Naive thymus-derived CD8-positive, alpha-beta T cell (primary cell): Measurements from ENCODE around the gene CNTNAP2. TPM values are rescaled to one million over a fixed set of nuclear protein-coding genes. Genes with fewer than 3 reads are reported as not detected.

Experiments
- ATAC-seq, 2 donors: fragments of 150-1000 bp; cut with Tn5 transposase in 1 of 2; sonication (Bioruptor Pico), chemical (Tn5 transposase) in 1 of 2; 1 replicate in 1 of 2; 2 replicates in 1 of 2; pipeline ENCODE4 v1.10.0; 2021; ENCODE audit warnings: mild to moderate bottlenecking in 2 of 2, moderate library complexity in 2 of 2
- POLR2A ChIA-PET: fragments of 350-600 bp; sonication (Branson Sonifier 250); formaldehyde crosslinking; loops from one replicate; lab custom pipeline; 2021; ENCODE audit warnings: antibody characterized with exemption; lab: Charles Lee
- DNase-seq, 10 donors: peaks; one replicate each; pipeline versions ENCODE4 v3.0.0 to v3.0.0-alpha.2; 2020 to 2022
- H3K27ac Mint-ChIP-seq, 10 donors: one replicate each; pipeline ENCODE4 v1.8.0; 2020 to 2022; ENCODE audit warnings: mild to moderate bottlenecking in 10 of 10, mixed read lengths in 10 of 10, moderate library complexity in 4 of 10, inconsistent platforms in 1 of 10
- H3K27me3 Mint-ChIP-seq, 5 donors: one replicate each; pipeline ENCODE4 v1.8.0; 2021 to 2022; ENCODE audit warnings: mixed read lengths in 5 of 5
- H3K36me3 Mint-ChIP-seq, 3 donors: one replicate each; pipeline ENCODE4 v1.8.0; 2020 to 2022; ENCODE audit warnings: mixed read lengths in 3 of 3, mild to moderate bottlenecking in 2 of 3, inconsistent platforms in 1 of 3
- H3K4me1 Mint-ChIP-seq, 4 donors: one replicate each; pipeline ENCODE4 v1.8.0; 2021 to 2022; ENCODE audit warnings: mixed read lengths in 4 of 4
- H3K4me3 Mint-ChIP-seq, 10 donors: one replicate each; pipeline ENCODE4 v1.8.0; 2020 to 2022; ENCODE audit warnings: mild to moderate bottlenecking in 10 of 10, mixed read lengths in 10 of 10, moderate library complexity in 6 of 10, inconsistent platforms in 1 of 10
- H3K9me3 Mint-ChIP-seq, 9 donors: one replicate each; pipeline ENCODE4 v1.8.0; 2020 to 2022; ENCODE audit warnings: mixed read lengths in 9 of 9, mild to moderate bottlenecking in 3 of 9, inconsistent platforms in 1 of 9, moderate library complexity in 1 of 9
- polyA plus RNA-seq, 3 donors: library from polyadenylated mRNA; unstranded; fragments of 300-500 nt; fragmentation: Illumina TruSeq; gene quantifications; one replicate each; pipeline ENCODE4 v1.2.3, GENCODE V29; 2021
- total RNA-seq, 8 experiments: library from RNA in 2 of 8; stranded (reverse) in 2 of 8; gene quantifications; one replicate each; pipeline ENCODE4 v1.2.3 and lab custom pipeline; 2021 to 2026

CNTNAP2 gene
- total and polyA plus RNA-seq, 5 experiments from 2014 or later = 0.12 to 1.5 (median 0.71) TPM; not detected in 1

DNA sequence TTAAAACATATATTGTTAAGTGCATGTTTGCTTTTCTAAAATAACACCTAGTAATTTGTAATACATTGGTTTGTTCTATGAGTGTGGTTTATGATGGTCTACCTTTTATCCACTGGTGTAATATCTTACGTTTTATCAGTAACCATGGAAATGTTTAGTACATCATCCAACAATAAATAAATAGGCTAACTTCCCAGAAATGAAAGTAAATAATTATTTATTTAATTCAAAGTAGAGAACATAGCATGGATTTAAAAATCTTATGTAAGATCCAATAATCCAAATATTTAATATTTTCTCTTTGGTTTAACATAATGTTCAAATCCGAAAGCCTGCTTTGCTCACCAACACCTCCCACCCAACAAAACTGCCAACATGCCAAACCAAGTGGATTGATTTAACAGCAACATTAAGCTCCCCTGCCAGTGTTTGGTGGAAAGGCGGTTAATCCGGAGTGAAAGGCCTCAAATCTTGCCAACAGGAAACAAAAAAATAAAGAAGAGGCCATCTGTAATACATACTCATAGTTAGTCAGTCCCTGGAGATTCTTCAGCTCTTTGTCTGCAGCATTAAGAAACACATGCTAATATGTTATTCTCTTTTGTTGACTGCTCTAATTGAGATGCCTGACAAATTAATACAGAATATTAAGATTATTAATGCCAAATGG lies 897.8 kb downstream of the CNTNAP2 start:
- POLR2A ChIA-PET = interaction anchor here (0.7 kb wide), 1 partner anchor 1867 kb away, joined by 3 read pairs; no protein-coding TSS in a partner anchor
- H3K4me1 Mint-ChIP-seq = no peaks in the 10 kb centered on the region
- H3K27me3 Mint-ChIP-seq = no peaks in the 10 kb centered on the region
- H3K36me3 Mint-ChIP-seq = no peaks in the 10 kb centered on the region
- H3K9me3 Mint-ChIP-seq = peaks cover 0 to 12% (median 10%) of the 10 kb centered on the region in 9 donors
- no peak overlapping the region for H3K27ac Mint-ChIP-seq
- no peak overlapping the region for H3K4me3 Mint-ChIP-seq
- no peak for ATAC-seq
- no peak for DNase-seq

GRCh38 chr7:147015999-147016398 lies 899.4 kb downstream of the CNTNAP2 start:
- no peaks in the 10 kb centered on the region for H3K27me3 Mint-ChIP-seq
- POLR2A ChIA-PET = no interaction called here
- no peak overlapping the region for H3K4me3 Mint-ChIP-seq
- no peak for ATAC-seq
- no peaks in the 10 kb centered on the region for H3K36me3 Mint-ChIP-seq
- DNase-seq = no peak
- H3K9me3 Mint-ChIP-seq = peaks cover 0 to 11% (median 4%) of the 10 kb centered on the region in 9 donors
- no peak overlapping the region for H3K27ac Mint-ChIP-seq
- H3K4me1 Mint-ChIP-seq = no peaks in the 10 kb centered on the region

DNA sequence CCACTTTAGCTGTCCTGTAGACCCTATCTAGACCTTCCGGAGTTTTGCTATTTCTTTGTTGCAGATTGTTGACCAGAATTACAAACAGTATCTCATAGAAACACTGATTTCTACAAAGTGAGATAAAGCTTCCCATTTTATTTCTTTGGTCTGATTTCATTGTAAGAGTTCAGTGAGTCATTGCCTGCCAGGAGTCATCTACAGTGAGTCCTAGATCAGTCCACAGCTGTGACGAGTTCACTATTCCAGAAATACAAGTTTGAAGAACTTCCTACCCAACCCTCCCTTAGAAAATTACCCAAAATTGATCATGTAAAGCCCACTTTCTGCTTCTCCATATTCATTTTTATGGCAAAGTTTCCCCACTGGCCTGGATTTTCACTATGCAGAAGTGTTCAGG lies 905.5 kb downstream of the CNTNAP2 start:
- ATAC-seq (no peak), DNase-seq (no peak)
- POLR2A ChIA-PET = no interaction called here
- H3K27ac Mint-ChIP-seq = no peak overlapping the region
- no peaks in the 10 kb centered on the region for H3K27me3 Mint-ChIP-seq
- H3K9me3 Mint-ChIP-seq = peaks cover 0 to 7% (median 3%) of the 10 kb centered on the region in 9 donors
- H3K4me1 Mint-ChIP-seq = no peaks in the 10 kb centered on the region
- H3K36me3 Mint-ChIP-seq = no peaks in the 10 kb centered on the region
- H3K4me3 Mint-ChIP-seq = no peak overlapping the region

DNA sequence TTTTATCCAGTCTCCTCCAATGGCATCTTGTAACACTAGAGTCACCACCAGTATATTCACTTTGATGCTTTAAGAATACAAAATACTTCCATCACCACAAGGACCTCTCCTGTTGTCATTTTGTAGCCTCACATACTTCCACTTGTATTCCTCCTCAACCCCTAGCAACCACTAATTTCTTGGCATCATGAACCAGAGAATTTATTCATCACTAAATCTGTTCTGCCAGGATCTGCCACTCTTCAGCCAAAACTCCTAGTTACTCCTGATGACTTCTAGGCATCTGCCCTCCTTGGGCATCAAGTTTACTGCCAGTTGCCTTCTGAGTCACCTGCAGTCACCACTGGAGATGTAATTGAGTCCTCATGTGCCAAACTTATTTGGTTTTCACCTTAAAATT lies 906.8 kb downstream of the CNTNAP2 start:
- DNase-seq (no peak), ATAC-seq (no peak)
- no peaks in the 10 kb centered on the region for H3K36me3 Mint-ChIP-seq
- peaks cover 0 to 14% (median 7%) of the 10 kb centered on the region in 9 donors for H3K9me3 Mint-ChIP-seq
- no peaks in the 10 kb centered on the region for H3K4me1 Mint-ChIP-seq
- no peak overlapping the region for H3K27ac Mint-ChIP-seq
- H3K4me3 Mint-ChIP-seq = no peak overlapping the region
- H3K27me3 Mint-ChIP-seq = no peaks in the 10 kb centered on the region
- POLR2A ChIA-PET = no interaction called here

DNA sequence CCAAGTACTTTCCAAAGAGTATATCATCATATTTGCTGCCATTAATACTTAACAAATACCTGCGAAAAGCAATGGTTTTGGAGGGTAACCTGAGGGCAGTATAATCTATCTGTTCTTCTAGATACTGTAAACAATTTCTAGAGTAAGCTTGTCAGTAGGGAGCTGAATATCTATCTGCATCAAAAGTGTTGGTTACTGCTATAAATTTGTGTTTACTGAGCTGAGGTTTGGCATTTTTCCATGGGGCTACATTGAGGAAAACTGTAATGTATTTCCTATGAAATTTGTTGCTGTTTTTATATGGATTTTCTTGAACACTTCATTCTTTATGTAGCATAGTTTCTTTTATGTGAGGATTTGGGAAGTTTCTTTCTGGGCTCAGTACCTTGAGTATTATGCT lies 913.4 kb downstream of the CNTNAP2 start:
- POLR2A ChIA-PET = no interaction called here
- no peaks in the 10 kb centered on the region for H3K27me3 Mint-ChIP-seq
- H3K36me3 Mint-ChIP-seq = no peaks in the 10 kb centered on the region
- ATAC-seq (no peak), DNase-seq (no peak)
- no peaks in the 10 kb centered on the region for H3K4me1 Mint-ChIP-seq
- peaks cover 0 to 38% (median 7%) of the 10 kb centered on the region in 9 donors for H3K9me3 Mint-ChIP-seq
- H3K4me3 Mint-ChIP-seq = no peak overlapping the region
- H3K27ac Mint-ChIP-seq = no peak overlapping the region

DNA sequence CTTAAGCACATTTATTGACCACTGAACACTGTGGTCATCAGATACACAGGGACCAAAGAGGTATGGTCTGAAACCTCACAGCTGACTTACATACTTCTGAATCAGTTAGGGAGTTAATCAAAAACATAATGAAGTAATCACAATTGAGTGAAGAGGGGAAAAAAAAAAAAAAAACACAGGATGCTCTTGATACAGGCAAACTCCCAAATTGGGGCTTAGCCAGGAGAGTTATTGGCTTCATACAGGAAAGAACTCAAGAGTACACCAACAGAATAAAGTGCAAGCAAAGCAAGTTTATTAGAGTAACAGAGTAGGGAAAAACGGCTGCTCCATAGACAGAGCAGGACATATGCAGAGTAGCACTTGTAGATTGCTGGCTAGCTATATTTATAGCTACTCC lies 917.0 kb downstream of the CNTNAP2 start:
- peaks cover 0 to 26% (median under 1%) of the 10 kb centered on the region in 9 donors for H3K9me3 Mint-ChIP-seq
- no peaks in the 10 kb centered on the region for H3K36me3 Mint-ChIP-seq
- no peak overlapping the region for H3K4me3 Mint-ChIP-seq
- no peaks in the 10 kb centered on the region for H3K27me3 Mint-ChIP-seq
- ATAC-seq (no peak), DNase-seq (no peak)
- H3K27ac Mint-ChIP-seq = no peak overlapping the region
- POLR2A ChIA-PET = no interaction called here
- no peaks in the 10 kb centered on the region for H3K4me1 Mint-ChIP-seq

DNA sequence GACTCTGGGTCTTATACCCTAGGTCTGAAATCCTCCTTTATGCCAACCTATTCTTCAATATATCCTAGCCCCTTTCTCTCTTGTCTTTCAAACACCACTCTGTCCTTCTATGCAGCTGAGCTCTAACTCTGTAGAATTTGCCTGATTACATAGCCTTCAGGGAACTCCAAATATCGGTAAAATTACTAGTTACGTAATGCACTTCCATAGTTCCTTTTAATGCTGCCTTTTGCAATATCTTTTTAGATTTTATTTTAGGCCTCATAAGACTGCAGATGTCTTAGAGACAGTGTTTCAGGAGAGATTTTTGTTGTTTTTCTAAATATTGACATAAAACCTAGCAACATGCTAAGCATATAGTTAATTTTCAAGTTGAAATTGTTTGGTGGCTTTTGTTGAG lies 924.8 kb downstream of the CNTNAP2 start:
- no peak for ATAC-seq
- Mint-ChIP-seq H3K9me3 (peaks cover 0 to 25% (median 8%) of the 10 kb centered on the region in 9 donors), H3K36me3 (no peaks in the 10 kb centered on the region), H3K27me3 (no peaks in the 10 kb centered on the region), H3K4me1 (no peaks in the 10 kb centered on the region), H3K4me3 (no peak overlapping the region), H3K27ac (no peak overlapping the region)
- DNase-seq = no peak
- POLR2A ChIA-PET = no interaction called here

GRCh38 chr7:147044941-147045340 lies 928.3 kb downstream of the CNTNAP2 start:
- DNase-seq (no peak), ATAC-seq (no peak)
- Mint-ChIP-seq H3K36me3 (no peaks in the 10 kb centered on the region), H3K9me3 (peaks cover 2 to 20% (median 5%) of the 10 kb centered on the region in 9 donors), H3K27me3 (no peaks in the 10 kb centered on the region), H3K4me3 (no peak overlapping the region), H3K27ac (no peak overlapping the region), H3K4me1 (no peaks in the 10 kb centered on the region)
- POLR2A ChIA-PET = no interaction called here

- Mint-ChIP-seq H3K4me1 (no peaks in the 10 kb centered on the region), H3K4me3 (no peak overlapping the region), H3K27ac (no peak overlapping the region), H3K27me3 (no peaks in the 10 kb centered on the region), H3K36me3 (no peaks in the 10 kb centered on the region), H3K9me3 (peaks cover 0 to 16% (median 8%) of the 10 kb centered on the region in 9 donors)
- POLR2A ChIA-PET = no interaction called here
- ATAC-seq (no peak), DNase-seq (no peak)
Observed at GRCh38 chr7:147047696-147048095, 931.1 kb downstream of the CNTNAP2 start.

GRCh38 chr7:147048864-147049263 lies 932.3 kb downstream of the CNTNAP2 start:
- H3K4me3 Mint-ChIP-seq = no peak overlapping the region
- H3K36me3 Mint-ChIP-seq = no peaks in the 10 kb centered on the region
- H3K4me1 Mint-ChIP-seq = no peaks in the 10 kb centered on the region
- peaks cover 0 to 16% (median 8%) of the 10 kb centered on the region in 9 donors for H3K9me3 Mint-ChIP-seq
- POLR2A ChIA-PET = no interaction called here
- no peaks in the 10 kb centered on the region for H3K27me3 Mint-ChIP-seq
- no peak overlapping the region for H3K27ac Mint-ChIP-seq
- ATAC-seq (no peak), DNase-seq (no peak)

GRCh38 chr7:147052818-147053217 lies 936.2 kb downstream of the CNTNAP2 start:
- Mint-ChIP-seq H3K27ac (no peak overlapping the region), H3K4me3 (no peak overlapping the region), H3K9me3 (peaks cover 0 to 16% (median 4%) of the 10 kb centered on the region in 9 donors), H3K27me3 (no peaks in the 10 kb centered on the region), H3K36me3 (no peaks in the 10 kb centered on the region), H3K4me1 (no peaks in the 10 kb centered on the region)
- DNase-seq (no peak), ATAC-seq (no peak)
- POLR2A ChIA-PET = no interaction called here

GRCh38 chr7:147053746-147054145 lies 937.1 kb downstream of the CNTNAP2 start:
- POLR2A ChIA-PET = no interaction called here
- DNase-seq (no peak), ATAC-seq (no peak)
- Mint-ChIP-seq H3K27me3 (no peaks in the 10 kb centered on the region), H3K9me3 (peaks cover 0 to 16% (median 2%) of the 10 kb centered on the region in 9 donors), H3K4me3 (no peak overlapping the region), H3K36me3 (no peaks in the 10 kb centered on the region), H3K4me1 (no peaks in the 10 kb centered on the region), H3K27ac (no peak overlapping the region)

- Mint-ChIP-seq H3K36me3 (no peaks in the 10 kb centered on the region), H3K4me1 (no peaks in the 10 kb centered on the region), H3K27me3 (no peaks in the 10 kb centered on the region), H3K9me3 (peaks cover 0 to 10% (median 2%) of the 10 kb centered on the region in 9 donors), H3K27ac (no peak overlapping the region), H3K4me3 (no peak overlapping the region)
- DNase-seq (no peak), ATAC-seq (no peak)
- POLR2A ChIA-PET = no interaction called here
Observed at GRCh38 chr7:147060070-147060469, 943.5 kb downstream of the CNTNAP2 start.

DNA sequence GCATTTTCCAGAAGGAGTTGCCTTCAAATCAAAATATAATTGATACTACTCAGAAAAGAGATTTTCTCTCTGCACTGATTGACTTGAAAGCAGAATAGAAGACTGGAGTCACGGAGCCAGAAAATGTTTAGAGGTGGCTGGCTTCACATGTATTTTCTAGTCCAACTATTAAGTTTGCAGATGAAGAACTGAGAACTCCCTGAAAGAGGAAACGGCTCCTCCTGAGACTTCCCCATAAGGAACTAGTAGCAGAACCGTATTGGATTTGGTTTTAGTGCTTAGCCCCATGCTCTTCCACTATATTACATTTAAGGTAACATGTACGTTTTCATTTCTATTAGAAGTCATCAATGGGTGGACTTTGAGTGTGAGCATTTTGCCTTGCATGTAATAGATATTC lies 946.3 kb downstream of the CNTNAP2 start:
- Mint-ChIP-seq H3K4me3 (no peak overlapping the region), H3K27me3 (no peaks in the 10 kb centered on the region), H3K36me3 (no peaks in the 10 kb centered on the region), H3K9me3 (peaks cover 0 to 13% (median 0%) of the 10 kb centered on the region in 9 donors), H3K4me1 (no peaks in the 10 kb centered on the region), H3K27ac (no peak overlapping the region)
- DNase-seq (no peak), ATAC-seq (no peak)
- POLR2A ChIA-PET = no interaction called here
